ENCODE data around the gene IBTK. TPM values are rescaled to one million over a fixed set of nuclear protein-coding genes. Genes with fewer than 3 reads are reported as not detected.

IBTK gene
- total RNA-seq, 4 donors from 2014 or later: 24.1 to 33.5 (median 27.9) TPM

GRCh38 chr6:82179415-82179814 lies 68.1 kb downstream of the IBTK start:
- ATAC-seq (ENCODE audit: low FRiP score) (no peak), DNase-seq (ENCODE audit: low spot score) (no peak)
- no peak for TF ChIP-seq CTCF (IDR thresholded peaks at IDR 0.05)

GRCh38 chr6:82178759-82179112 lies 68.8 kb downstream of the IBTK start:
- no peak for TF ChIP-seq CTCF (IDR thresholded peaks at IDR 0.05)
- no peak for ATAC-seq (ENCODE audit: low FRiP score)
- DNase-seq (ENCODE audit: low spot score): no peak

- DNase-seq (ENCODE audit: low spot score) (no peak), ATAC-seq (ENCODE audit: low FRiP score) (no peak)
- TF ChIP-seq CTCF (IDR thresholded peaks at IDR 0.05): no peak
Measured at GRCh38 chr6:82178077-82178758, 69.3 kb downstream of the IBTK start.

- DNase-seq (ENCODE audit: low spot score) (no peak), ATAC-seq (ENCODE audit: low FRiP score) (no peak)
- no peak for TF ChIP-seq CTCF (IDR thresholded peaks at IDR 0.05)
Measured at GRCh38 chr6:82176616-82177015, 70.9 kb downstream of the IBTK start.

GRCh38 chr6:82172594-82172993 lies 75.0 kb downstream of the IBTK start:
- TF ChIP-seq CTCF (IDR thresholded peaks at IDR 0.05): no peak
- DNase-seq (ENCODE audit: low spot score) (no peak), ATAC-seq (ENCODE audit: low FRiP score) (no peak)

GRCh38 chr6:82169138-82169876 lies 78.2 kb downstream of the IBTK start:
- TF ChIP-seq CTCF (IDR thresholded peaks at IDR 0.05): no peak
- no peak for ATAC-seq (ENCODE audit: low FRiP score)
- no peak for DNase-seq (ENCODE audit: low spot score)

- DNase-seq (ENCODE audit: low spot score) (no peak), ATAC-seq (ENCODE audit: low FRiP score) (no peak)
- no peak for TF ChIP-seq CTCF (IDR thresholded peaks at IDR 0.05)
Measured at GRCh38 chr6:82166493-82166892, 81.1 kb downstream of the IBTK start.

All from omental fat pad (tissue), 4 donors.